Common myeloid progenitor, CD34-positive (primary cell): ENCODE data around the gene C10orf90.

Source experiments
- CTCF ChIA-PET: fragments of 350-600 bp; sonication (Branson Sonifier 250); formaldehyde crosslinking; loops from one replicate; lab custom pipeline; 2021; ENCODE audit warnings: antibody characterized with exemption; lab: Charles Lee
- POLR2A ChIA-PET: fragments of 350-600 bp; sonication (Branson Sonifier 250); formaldehyde crosslinking; loops from one replicate; lab custom pipeline; 2021; ENCODE audit warnings: antibody characterized with exemption; lab: Charles Lee
- DNase-seq, 3 donors: peaks; one replicate each; pipeline versions ENCODE4 v3.0.0 to v3.0.0-alpha.2; 2013
- H3K27ac ChIP-seq, 2 experiments: 1 replicate in 1 of 2; 2 replicates in 1 of 2; pipeline ENCODE4 v1.7.0; 2013; ENCODE audit warnings: inconsistent platforms in 2 of 2, low read length in 2 of 2, mild to moderate bottlenecking in 2 of 2, low read depth in 1 of 2, moderate library complexity in 1 of 2; ENCODE audit not compliant: severe bottlenecking in 2 of 2, insufficient read depth in 1 of 2, poor library complexity in 1 of 2
- H3K27me3 ChIP-seq, 5 experiments: replicated peaks in 2 of 5; 1 replicate in 3 of 5; 2 replicates in 2 of 5; pipeline versions ENCODE4 v1.6.1 to v1.7.0; 2013; ENCODE audit warnings: low read length in 4 of 5, mild to moderate bottlenecking in 2 of 5, moderate library complexity in 2 of 5, inconsistent platforms in 1 of 5; ENCODE audit not compliant: insufficient read depth in 5 of 5, control insufficient read depth in 4 of 5
- H3K36me3 ChIP-seq, 4 experiments: 1 replicate in 2 of 4; 2 replicates in 2 of 4; pipeline versions ENCODE4 v1.6.1 to v1.7.0; 2013; ENCODE audit warnings: low read length in 3 of 4, control low read depth in 1 of 4, mild to moderate bottlenecking in 1 of 4; ENCODE audit not compliant: control insufficient read depth in 4 of 4, insufficient read depth in 4 of 4
- H3K4me1 ChIP-seq, 4 experiments: 1 replicate in 3 of 4; 2 replicates in 1 of 4; pipeline versions ENCODE4 v1.6.1 to v1.7.1; 2013; ENCODE audit warnings: low read length in 3 of 4, mild to moderate bottlenecking in 3 of 4, control low read depth in 1 of 4, inconsistent platforms in 1 of 4, moderate library complexity in 1 of 4; ENCODE audit not compliant: control insufficient read depth in 4 of 4, insufficient read depth in 4 of 4; ENCODE audit errors: control extremely low read depth in 1 of 4
- H3K4me3 ChIP-seq, 7 experiments: 1 replicate in 4 of 7; 2 replicates in 3 of 7; pipeline versions ENCODE4 v1.5.1 to v1.7.0; 2013; ENCODE audit warnings: mild to moderate bottlenecking in 7 of 7, low read length in 6 of 7, moderate library complexity in 6 of 7, inconsistent platforms in 2 of 7, low read depth in 2 of 7, control low read depth in 1 of 7; ENCODE audit not compliant: insufficient read depth in 4 of 7, control insufficient read depth in 1 of 7; ENCODE audit errors: extremely low read depth in 1 of 7
- H3K9me3 ChIP-seq, 5 experiments: 1 replicate in 4 of 5; 2 replicates in 1 of 5; pipeline versions ENCODE4 v1.6.1 to v1.7.1; 2013; ENCODE audit warnings: low read length in 4 of 5, mild to moderate bottlenecking in 2 of 5, inconsistent platforms in 1 of 5, low read depth in 1 of 5, moderate library complexity in 1 of 5; ENCODE audit not compliant: control insufficient read depth in 4 of 5, insufficient read depth in 2 of 5; ENCODE audit errors: control extremely low read depth in 1 of 5
- WGBS: methylation state at CpG from one replicate; pipeline ENCODE4 v1.1.5; 2013; ENCODE audit not compliant: insufficient coverage; 5-methylcytosine and 5-hydroxymethylcytosine counted together

The C10orf90 gene

DNA sequence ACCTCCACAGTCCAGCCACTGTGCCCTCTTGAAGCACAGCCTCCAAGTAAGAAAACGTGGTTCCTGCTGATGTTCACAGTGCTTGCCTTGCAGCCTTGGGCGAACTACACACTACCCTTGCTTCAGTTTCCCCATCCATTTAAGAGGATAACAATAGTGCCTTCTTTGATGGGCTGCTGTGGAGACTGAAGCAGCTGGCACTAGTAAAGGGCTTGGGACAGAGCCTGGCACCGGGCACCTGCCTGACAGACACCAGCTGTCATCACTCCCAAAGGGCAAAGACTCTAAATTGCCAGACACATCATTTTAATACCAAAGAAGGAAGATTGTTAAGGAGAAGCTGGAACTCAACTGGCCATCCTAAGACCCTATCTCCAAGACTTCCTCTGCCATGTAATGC lies 3.1 kb upstream of the C10orf90 start:
- Histone ChIP-seq H3K4me3 (no peak overlapping the region), H3K27me3 (peaks cover 0 to 3% (median 0%) of the 10 kb centered on the region in 5 experiments), H3K4me1 (no peaks in the 10 kb centered on the region), H3K27ac (no peak overlapping the region), H3K9me3 (peaks cover 0 to 2% (median 0%) of the 10 kb centered on the region in 5 experiments), H3K36me3 (no peaks in the 10 kb centered on the region)
- ChIA-PET CTCF (no interaction called here), POLR2A (no interaction called here)
- WGBS, result no CpG with 5 or more reads among the region's 3 CpGs
- DNase-seq, result no peak

DNA sequence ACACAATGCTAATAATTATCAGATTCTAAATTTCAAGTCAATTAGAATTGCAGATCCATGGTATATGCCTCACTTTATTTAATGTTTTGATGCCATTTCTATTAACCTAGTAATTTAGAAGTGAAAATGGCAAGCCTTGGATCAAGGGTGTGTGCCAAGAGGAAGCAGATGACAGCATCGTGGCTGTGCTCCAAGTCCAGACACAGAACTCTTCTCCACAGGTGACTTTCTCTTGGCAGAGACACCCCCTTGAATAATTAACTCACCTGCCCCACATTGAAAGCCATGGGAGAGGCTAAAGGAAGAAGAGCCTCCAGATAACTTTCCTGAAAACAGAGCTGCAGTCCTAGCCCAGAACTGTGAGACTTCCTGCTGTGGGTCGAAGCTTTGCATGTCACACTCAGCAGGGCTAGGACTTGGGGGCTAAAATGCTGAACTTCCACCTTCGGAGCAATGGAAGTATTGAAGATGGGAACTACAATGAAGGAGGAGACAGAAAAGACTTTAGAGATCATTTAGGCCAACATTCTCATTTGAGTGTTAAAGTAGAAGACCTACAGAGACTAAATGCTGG lies 996 bp upstream of the C10orf90 start:
- CTCF ChIA-PET, result no interaction called here
- H3K27me3 ChIP-seq, result peaks cover 0 to 11% (median 1%) of the 10 kb centered on the region in 5 experiments
- no peak for DNase-seq
- 40% methylated on average over 2 of the region's 3 CpGs for WGBS
- H3K27ac ChIP-seq, result no peak overlapping the region
- H3K36me3 ChIP-seq, result no peaks in the 10 kb centered on the region
- peaks cover 0 to 2% (median 0%) of the 10 kb centered on the region in 5 experiments for H3K9me3 ChIP-seq
- POLR2A ChIA-PET, result no interaction called here
- H3K4me3 ChIP-seq, result no peak overlapping the region
- H3K4me1 ChIP-seq, result no peaks in the 10 kb centered on the region

DNA sequence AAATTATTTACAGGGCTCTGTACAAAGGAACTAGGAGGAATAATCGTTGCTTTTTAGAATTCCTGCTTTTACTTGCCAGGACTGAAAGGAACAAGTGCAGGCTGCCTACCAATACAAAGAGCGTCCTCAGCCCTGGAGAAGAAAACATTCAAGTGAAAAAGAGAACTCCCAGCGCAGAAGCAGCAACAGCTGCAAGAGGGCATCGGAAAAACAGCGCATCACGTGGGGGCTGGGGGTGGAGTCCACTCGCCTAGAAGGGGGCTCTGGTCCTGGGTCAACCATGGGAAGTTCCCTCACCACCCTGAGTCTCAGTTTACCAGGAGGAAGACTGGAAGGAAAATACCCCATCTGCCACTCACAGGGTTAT lies 385 bp upstream of the C10orf90 start:
- POLR2A ChIA-PET, result no interaction called here
- no peak overlapping the region for H3K27ac ChIP-seq
- H3K27me3 ChIP-seq, result peaks cover 0 to 11% (median 1%) of the 10 kb centered on the region in 5 experiments
- peaks cover 0 to 2% (median 0%) of the 10 kb centered on the region in 5 experiments for H3K9me3 ChIP-seq
- H3K36me3 ChIP-seq, result no peaks in the 10 kb centered on the region
- no peak for DNase-seq
- no peaks in the 10 kb centered on the region for H3K4me1 ChIP-seq
- WGBS, result 61% methylated on average over 4 of the region's 7 CpGs
- CTCF ChIA-PET, result no interaction called here
- H3K4me3 ChIP-seq, result no peak overlapping the region

DNA sequence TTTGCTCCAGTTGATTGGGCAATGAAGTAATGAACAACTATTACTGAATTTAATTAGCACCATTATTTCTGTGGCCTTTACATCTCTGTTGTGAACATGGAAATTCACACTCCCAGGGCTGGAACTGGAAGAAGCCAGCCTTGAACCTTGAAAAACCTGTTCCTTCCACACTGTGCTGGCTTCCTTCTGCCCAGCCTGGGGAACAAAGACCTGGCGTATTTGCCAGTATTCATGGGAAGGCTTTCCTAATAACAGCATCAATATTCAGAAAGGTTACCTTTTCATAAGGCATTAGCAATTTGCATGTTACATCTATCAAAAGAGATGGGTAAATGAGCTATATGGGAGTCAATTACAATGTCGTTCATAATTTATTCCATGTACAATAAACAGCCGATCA lies 1.3 kb downstream of the C10orf90 start:
- no peaks in the 10 kb centered on the region for H3K4me1 ChIP-seq
- no peak overlapping the region for H3K27ac ChIP-seq
- no peak overlapping the region for H3K4me3 ChIP-seq
- no peaks in the 10 kb centered on the region for H3K36me3 ChIP-seq
- no CpG with 5 or more reads among the region's 3 CpGs for WGBS
- DNase-seq, result no peak
- ChIA-PET CTCF (no interaction called here), POLR2A (no interaction called here)
- H3K27me3 ChIP-seq, result peaks cover 0 to 14% (median 5%) of the 10 kb centered on the region in 5 experiments
- H3K9me3 ChIP-seq, result peaks cover 0 to 2% (median 0%) of the 10 kb centered on the region in 5 experiments

DNA sequence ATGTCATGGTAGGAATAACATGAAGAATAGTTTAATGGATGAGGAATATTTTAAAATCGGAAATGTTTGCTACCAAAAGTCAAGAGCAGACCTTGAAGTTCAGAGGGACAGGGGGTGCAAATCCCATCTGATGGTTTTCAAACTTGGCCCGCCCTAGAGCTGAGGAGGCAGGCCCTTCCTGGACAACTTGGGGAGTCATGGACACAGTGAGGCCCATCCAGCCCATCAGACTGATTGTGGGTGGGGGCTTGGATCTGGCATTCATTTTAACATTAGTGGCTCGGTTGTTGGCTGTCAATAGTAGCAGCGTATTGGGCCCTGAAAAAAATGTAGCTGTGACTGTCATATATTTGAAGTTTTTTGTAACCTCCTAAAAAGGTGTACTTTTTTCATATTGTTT lies 2.0 kb downstream of the C10orf90 start:
- Histone ChIP-seq H3K27me3 (peaks cover 0 to 14% (median 5%) of the 10 kb centered on the region in 5 experiments), H3K9me3 (peaks cover 0 to 2% (median 0%) of the 10 kb centered on the region in 5 experiments), H3K36me3 (no peaks in the 10 kb centered on the region), H3K4me3 (no peak overlapping the region), H3K4me1 (no peaks in the 10 kb centered on the region), H3K27ac (no peak overlapping the region)
- WGBS, result 96% methylated on average over 4 of the region's 4 CpGs
- no peak for DNase-seq
- POLR2A ChIA-PET, result no interaction called here
- CTCF ChIA-PET, result no interaction called here

DNA sequence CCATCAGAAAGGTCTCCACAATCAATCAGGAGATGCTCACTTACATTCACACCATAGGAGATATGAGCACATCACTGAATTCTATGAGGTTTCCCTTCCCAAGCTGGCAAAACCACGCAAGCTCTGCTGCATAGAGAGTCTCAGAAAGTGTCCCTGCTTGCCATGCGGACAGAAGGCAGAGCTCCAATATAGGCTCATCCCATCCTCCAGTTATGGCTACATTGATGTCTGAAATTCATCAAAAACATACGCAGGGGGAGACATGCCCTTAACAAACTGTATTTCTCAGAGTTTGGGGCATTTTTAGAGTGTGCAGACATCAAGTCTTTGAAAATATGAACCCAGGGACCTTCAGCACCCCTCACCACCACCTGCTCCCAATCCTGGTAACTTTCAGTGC lies 2.9 kb downstream of the C10orf90 start:
- H3K27me3 ChIP-seq, result peaks cover 0 to 19% (median 5%) of the 10 kb centered on the region in 5 experiments
- ChIA-PET CTCF (no interaction called here), POLR2A (no interaction called here)
- H3K4me1 ChIP-seq, result no peaks in the 10 kb centered on the region
- H3K9me3 ChIP-seq, result peaks cover 0 to 2% (median 0%) of the 10 kb centered on the region in 5 experiments
- DNase-seq, result no peak
- no peak overlapping the region for H3K4me3 ChIP-seq
- no peak overlapping the region for H3K27ac ChIP-seq
- H3K36me3 ChIP-seq, result no peaks in the 10 kb centered on the region
- 100% methylated on average over 3 of the region's 3 CpGs for WGBS

DNA sequence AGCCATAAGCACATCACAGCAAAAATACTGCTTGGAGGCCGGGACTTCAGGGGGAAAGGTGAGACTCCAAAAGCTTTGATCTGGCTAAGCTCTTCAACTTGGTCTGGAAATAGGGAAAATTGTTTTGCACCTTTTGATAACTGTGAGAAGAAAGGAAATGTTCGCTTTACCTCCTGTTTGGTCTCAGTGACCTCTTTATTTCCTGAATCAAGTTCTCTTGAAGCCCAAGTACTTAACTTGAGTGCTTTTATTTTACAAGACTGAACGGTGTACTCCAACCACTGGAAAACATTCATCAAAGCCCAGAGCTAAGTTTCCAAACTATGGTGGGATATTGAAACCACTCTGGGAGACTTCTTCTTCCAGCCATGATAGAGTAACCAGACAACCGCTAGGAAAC lies 5.3 kb downstream of the C10orf90 start:
- Histone ChIP-seq H3K9me3 (no peaks in the 10 kb centered on the region), H3K4me3 (no peak overlapping the region), H3K36me3 (no peaks in the 10 kb centered on the region), H3K27me3 (peaks cover 0 to 20% (median 10%) of the 10 kb centered on the region in 5 experiments), H3K27ac (no peak overlapping the region), H3K4me1 (no peaks in the 10 kb centered on the region)
- no peak for DNase-seq
- POLR2A ChIA-PET, result no interaction called here
- CTCF ChIA-PET, result no interaction called here
- 95% methylated on average over 3 of the region's 4 CpGs for WGBS
